GM18498 (cell line): ENCODE measurements around the gene COX7A2.

Experiments used
- ATAC-seq: cut with Tn5 transposase; IDR thresholded peaks from one replicate; pipeline ENCODE4 v1.9.1; 2021; ENCODE audit warnings: mild to moderate bottlenecking, moderate library complexity; ENCODE audit not compliant: unreplicated experiment

COX7A2 gene

GRCh38 chr6:75201901-75202672 lies 41.5 kb downstream of the COX7A2 start:
- ATAC-seq = peak; percentile 43

GRCh38 chr6:75201021-75201420 lies 42.6 kb downstream of the COX7A2 start:
- no peak for ATAC-seq

- ATAC-seq = no peak
These were observed 43.7 kb downstream of the COX7A2 start for GRCh38 chr6:75199889-75200288.

GRCh38 chr6:75196081-75196687 lies 47.4 kb downstream of the COX7A2 start:
- no peak for ATAC-seq

- no peak for ATAC-seq
These were observed 55.2 kb downstream of the COX7A2 start for GRCh38 chr6:75188221-75188925.
